ENCODE results near the gene PARN. TPM values are rescaled to one million over a fixed set of nuclear protein-coding genes. Genes with fewer than 3 reads are reported as not detected.

The PARN gene
- total RNA-seq, 1 experiment from 2014 or later: 30.7 TPM

- POLR2A ChIA-PET: no interaction called here
Measured at GRCh38 chr16:14524979-14525378, 105.1 kb downstream of the PARN start.

GRCh38 chr16:14523632-14524031 lies 106.4 kb downstream of the PARN start:
- Mint-ChIP-seq H3K27ac (ENCODE audit: unreplicated experiment) (no peak overlapping the region), H3K9me3 (ENCODE audit: unreplicated experiment) (no peaks in the 10 kb centered on the region), H3K36me3 (ENCODE audit: insufficient read depth, unreplicated experiment) (no peaks in the 10 kb centered on the region), H3K4me3 (ENCODE audit: unreplicated experiment) (no peak overlapping the region), H3K4me1 (ENCODE audit: low read depth, unreplicated experiment) (no peaks in the 10 kb centered on the region), H3K27me3 (ENCODE audit: insufficient read depth, unreplicated experiment) (no peaks in the 10 kb centered on the region)
- intact Hi-C loops (cut with micrococcal nuclease; ENCODE audit: unreplicated experiment): loop anchor here (10.0 kb wide), 1 partner anchor 59 kb away; no protein-coding TSS in a partner anchor
- ChIA-PET POLR2A (no interaction called here), CTCF (no interaction called here)
- Histone ChIP-seq H3K27me3 (replicated peaks; ENCODE audit: control insufficient read depth, insufficient read depth, low read length) (no peaks in the 10 kb centered on the region), H3K4me3 (ENCODE audit: low read depth, low read length) (no peak overlapping the region), H3K36me3 (ENCODE audit: control insufficient read depth, insufficient read depth, low read length) (no peaks in the 10 kb centered on the region), H3K4me1 (no peaks in the 10 kb centered on the region), H3K9me3 (no peaks in the 10 kb centered on the region)
- no peak for TF ChIP-seq CTCF (IDR thresholded peaks at IDR 0.05; ENCODE audit: insufficient read depth in 1 of 2, low read depth in 1 of 2, low read length in 1 of 2, severe bottlenecking in 1 of 2, unreplicated experiment in 1 of 2)
- BruUV-seq (replicated peaks): no TSS peak
- no peak for DNase-seq

More at GRCh38 chr16:14524979-14525378, 105.1 kb downstream of the PARN start:
- intact Hi-C loops (cut with micrococcal nuclease; ENCODE audit: unreplicated experiment): loop anchor here (10.0 kb wide), 1 partner anchor 60 kb away; no protein-coding TSS in a partner anchor
- peaks cover 6% of the 10 kb centered on the region for H3K4me1 Mint-ChIP-seq (ENCODE audit: low read depth, unreplicated experiment)
- Histone ChIP-seq H3K4me1 (no peaks in the 10 kb centered on the region), H3K36me3 (ENCODE audit: control insufficient read depth, insufficient read depth, low read length) (no peaks in the 10 kb centered on the region), H3K27me3 (replicated peaks; ENCODE audit: control insufficient read depth, insufficient read depth, low read length) (no peaks in the 10 kb centered on the region), H3K9me3 (no peaks in the 10 kb centered on the region), H3K4me3 (ENCODE audit: low read depth, low read length) (no peak overlapping the region)
- CTCF ChIA-PET: no interaction called here
- no peak overlapping the region for H3K4me3 Mint-ChIP-seq (ENCODE audit: unreplicated experiment)
- no peaks in the 10 kb centered on the region for H3K36me3 Mint-ChIP-seq (ENCODE audit: insufficient read depth, unreplicated experiment)
- no TSS peak for BruUV-seq (replicated peaks)
- H3K27ac Mint-ChIP-seq (ENCODE audit: unreplicated experiment): no peak overlapping the region
- H3K9me3 Mint-ChIP-seq (ENCODE audit: unreplicated experiment): no peaks in the 10 kb centered on the region
- no peak for TF ChIP-seq CTCF (IDR thresholded peaks at IDR 0.05; ENCODE audit: insufficient read depth in 1 of 2, low read depth in 1 of 2, low read length in 1 of 2, severe bottlenecking in 1 of 2, unreplicated experiment in 1 of 2)
- no peak for DNase-seq
- no peaks in the 10 kb centered on the region for H3K27me3 Mint-ChIP-seq (ENCODE audit: insufficient read depth, unreplicated experiment)

- no TSS peak for BruUV-seq (replicated peaks)
- H3K4me1 Mint-ChIP-seq (ENCODE audit: low read depth, unreplicated experiment): no peaks in the 10 kb centered on the region
- intact Hi-C loops (cut with micrococcal nuclease; ENCODE audit: unreplicated experiment): loop anchor here (10.0 kb wide), 1 partner anchor 58 kb away; no protein-coding TSS in a partner anchor
Measured at GRCh38 chr16:14522671-14523070, 107.4 kb downstream of the PARN start.

More at GRCh38 chr16:14522671-14523070, 107.4 kb downstream of the PARN start:
- Mint-ChIP-seq H3K27me3 (ENCODE audit: insufficient read depth, unreplicated experiment) (no peaks in the 10 kb centered on the region), H3K36me3 (ENCODE audit: insufficient read depth, unreplicated experiment) (no peaks in the 10 kb centered on the region), H3K9me3 (ENCODE audit: unreplicated experiment) (no peaks in the 10 kb centered on the region), H3K4me3 (ENCODE audit: unreplicated experiment) (no peak overlapping the region), H3K27ac (ENCODE audit: unreplicated experiment) (no peak overlapping the region)
- no peak overlapping the region for H3K4me3 ChIP-seq (ENCODE audit: low read depth, low read length)
- CTCF ChIA-PET: interaction anchor here (0.6 kb wide), 1 partner anchor 9 kb away, joined by 5 read pairs; no protein-coding TSS in a partner anchor
- H3K27me3 ChIP-seq (replicated peaks; ENCODE audit: control insufficient read depth, insufficient read depth, low read length): no peaks in the 10 kb centered on the region
- no peaks in the 10 kb centered on the region for H3K36me3 ChIP-seq (ENCODE audit: control insufficient read depth, insufficient read depth, low read length)
- DNase-seq: no peak
- H3K9me3 ChIP-seq: no peaks in the 10 kb centered on the region
- TF ChIP-seq CTCF (IDR thresholded peaks at IDR 0.05; ENCODE audit: insufficient read depth in 1 of 2, low read depth in 1 of 2, low read length in 1 of 2, severe bottlenecking in 1 of 2, unreplicated experiment in 1 of 2): no peak
- POLR2A ChIA-PET: no interaction called here
- no peaks in the 10 kb centered on the region for H3K4me1 ChIP-seq

Measured in Caco-2 (cell line).